MM.1S (cell line): ENCODE results near the gene MLIP.

ENCODE experiments used
- DNase-seq: peaks from one replicate; pipeline ENCODE4 v3.0.0-alpha.2; 2015
- H2AFZ ChIP-seq: fragments of 300-600 bp; sonication (generic); 2 replicates; pipeline ENCODE4 v1.6.0; 2016; ENCODE audit warnings: antibody characterized with exemption, low read length
- H3F3A ChIP-seq: fragments of 300-600 bp; sonication (generic); 2 replicates; pipeline ENCODE4 v1.6.1; 2016; ENCODE audit warnings: mild to moderate bottlenecking, antibody characterized with exemption, low read length, moderate library complexity, mixed read lengths; ENCODE audit not compliant: insufficient read depth
- H3K27ac ChIP-seq: fragments of 300-600 bp; sonication (generic); 2 replicates; pipeline ENCODE4 v1.5.1; 2016; ENCODE audit warnings: mild to moderate bottlenecking, low read length
- H3K27me3 ChIP-seq: fragments of 300-600 bp; sonication (generic); replicated peaks from 2 replicates; pipeline ENCODE4 v1.6.0; 2016; ENCODE audit warnings: low read length; ENCODE audit not compliant: insufficient read depth
- H3K36me3 ChIP-seq: fragments of 300-600 bp; sonication (generic); replicated peaks from 2 replicates; pipeline ENCODE4 v1.6.1; 2016; ENCODE audit warnings: mild to moderate bottlenecking, low read length, mixed read lengths; ENCODE audit not compliant: insufficient read depth
- H3K4me1 ChIP-seq: fragments of 300-600 bp; sonication (generic); 2 replicates; pipeline ENCODE4 v1.6.1; 2016; ENCODE audit warnings: low read length, mixed read lengths
- H3K4me2 ChIP-seq: fragments of 300-600 bp; sonication (generic); 2 replicates; pipeline ENCODE4 v1.6.0; 2016; ENCODE audit warnings: low read depth, low read length
- H3K4me3 ChIP-seq: fragments of 300-600 bp; sonication (generic); 2 replicates; pipeline ENCODE4 v1.5.1; 2016; ENCODE audit warnings: low read length, mixed read lengths
- H3K79me2 ChIP-seq: fragments of 300-600 bp; sonication (generic); 2 replicates; pipeline ENCODE4 v1.6.1; 2016; ENCODE audit warnings: mixed run types, low read length, mixed read lengths
- H3K9ac ChIP-seq: fragments of 300-600 bp; sonication (generic); 2 replicates; pipeline ENCODE4 v1.6.1; 2016; ENCODE audit warnings: low read length, mixed read lengths
- H3K9me2 ChIP-seq: fragments of 300-600 bp; sonication (generic); replicated peaks from 2 replicates; pipeline ENCODE4 v1.6.1; 2016; ENCODE audit warnings: mild to moderate bottlenecking, low read length, mixed read lengths; ENCODE audit not compliant: insufficient read depth
- H3K9me3 ChIP-seq: fragments of 300-600 bp; sonication (generic); replicated peaks from 2 replicates; pipeline ENCODE4 v1.6.1; 2016; ENCODE audit warnings: mild to moderate bottlenecking, low read length, mixed read lengths; ENCODE audit not compliant: insufficient read depth
- H4K20me1 ChIP-seq: fragments of 300-600 bp; sonication (generic); 2 replicates; pipeline ENCODE4 v1.6.1; 2016; ENCODE audit warnings: mild to moderate bottlenecking, low read length, moderate library complexity, mixed read lengths; ENCODE audit not compliant: insufficient read depth
- EZH2 ChIP-seq: fragments of 300-600 bp; sonication (generic); optimal IDR thresholded peaks from 2 replicates; pipeline ENCODE3; 2017; ENCODE audit warnings: low read depth, mild to moderate bottlenecking, antibody characterized with exemption, low read length, mixed read lengths
- EZH2phosphoT487 ChIP-seq: fragments of 300-600 bp; sonication (generic); IDR thresholded peaks from 2 replicates; pipeline ENCODE4 v1.6.1; 2018; ENCODE audit warnings: antibody characterized with exemption, low read length
- TF ChIP-seq, protein P1 (sequence below): fragments of 300-600 bp; sonication (generic); IDR thresholded peaks from 2 replicates; pipeline ENCODE4 v1.5.1; 2016; ENCODE audit warnings: antibody characterized with exemption, low read length, mixed read lengths

The MLIP gene

GRCh38 chr6:54083287-54083686, 28.0 kb upstream of the MLIP start:
- no peak overlapping the region for H2AFZ ChIP-seq
- H3K27me3 ChIP-seq: no peaks in the 10 kb centered on the region
- H4K20me1 ChIP-seq: no peaks in the 10 kb centered on the region
- H3F3A ChIP-seq: no peaks in the 10 kb centered on the region
- H3K9me2 ChIP-seq: no peaks in the 10 kb centered on the region
- no peak overlapping the region for H3K4me2 ChIP-seq
- no peaks in the 10 kb centered on the region for H3K36me3 ChIP-seq
- H3K9ac ChIP-seq: no peak overlapping the region
- no peaks in the 10 kb centered on the region for H3K9me3 ChIP-seq
- DNase-seq: no peak
- H3K79me2 ChIP-seq: no peaks in the 10 kb centered on the region
- no peaks in the 10 kb centered on the region for H3K4me1 ChIP-seq
- no peak overlapping the region for H3K27ac ChIP-seq
- no peak overlapping the region for H3K4me3 ChIP-seq
- TF ChIP-seq EZH2 (no peak), EZH2phosphoT487 (no peak)
- TF ChIP-seq, protein P1, sequence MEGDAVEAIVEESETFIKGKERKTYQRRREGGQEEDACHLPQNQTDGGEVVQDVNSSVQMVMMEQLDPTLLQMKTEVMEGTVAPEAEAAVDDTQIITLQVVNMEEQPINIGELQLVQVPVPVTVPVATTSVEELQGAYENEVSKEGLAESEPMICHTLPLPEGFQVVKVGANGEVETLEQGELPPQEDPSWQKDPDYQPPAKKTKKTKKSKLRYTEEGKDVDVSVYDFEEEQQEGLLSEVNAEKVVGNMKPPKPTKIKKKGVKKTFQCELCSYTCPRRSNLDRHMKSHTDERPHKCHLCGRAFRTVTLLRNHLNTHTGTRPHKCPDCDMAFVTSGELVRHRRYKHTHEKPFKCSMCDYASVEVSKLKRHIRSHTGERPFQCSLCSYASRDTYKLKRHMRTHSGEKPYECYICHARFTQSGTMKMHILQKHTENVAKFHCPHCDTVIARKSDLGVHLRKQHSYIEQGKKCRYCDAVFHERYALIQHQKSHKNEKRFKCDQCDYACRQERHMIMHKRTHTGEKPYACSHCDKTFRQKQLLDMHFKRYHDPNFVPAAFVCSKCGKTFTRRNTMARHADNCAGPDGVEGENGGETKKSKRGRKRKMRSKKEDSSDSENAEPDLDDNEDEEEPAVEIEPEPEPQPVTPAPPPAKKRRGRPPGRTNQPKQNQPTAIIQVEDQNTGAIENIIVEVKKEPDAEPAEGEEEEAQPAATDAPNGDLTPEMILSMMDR: no peak

GRCh38 chr6:54084231-54084630, 27.0 kb upstream of the MLIP start:
- Histone ChIP-seq H3K4me2 (no peak overlapping the region), H3K4me1 (no peaks in the 10 kb centered on the region), H3K9me3 (no peaks in the 10 kb centered on the region), H3K27ac (no peak overlapping the region), H2AFZ (no peak overlapping the region), H3K27me3 (no peaks in the 10 kb centered on the region), H3K36me3 (no peaks in the 10 kb centered on the region), H4K20me1 (no peaks in the 10 kb centered on the region), H3K9me2 (no peaks in the 10 kb centered on the region), H3K79me2 (no peaks in the 10 kb centered on the region), H3K4me3 (no peak overlapping the region), H3F3A (no peaks in the 10 kb centered on the region), H3K9ac (no peak overlapping the region)
- no peak for DNase-seq
- TF ChIP-seq, protein P1: no peak
- TF ChIP-seq EZH2 (no peak), EZH2phosphoT487 (no peak)

DNA sequence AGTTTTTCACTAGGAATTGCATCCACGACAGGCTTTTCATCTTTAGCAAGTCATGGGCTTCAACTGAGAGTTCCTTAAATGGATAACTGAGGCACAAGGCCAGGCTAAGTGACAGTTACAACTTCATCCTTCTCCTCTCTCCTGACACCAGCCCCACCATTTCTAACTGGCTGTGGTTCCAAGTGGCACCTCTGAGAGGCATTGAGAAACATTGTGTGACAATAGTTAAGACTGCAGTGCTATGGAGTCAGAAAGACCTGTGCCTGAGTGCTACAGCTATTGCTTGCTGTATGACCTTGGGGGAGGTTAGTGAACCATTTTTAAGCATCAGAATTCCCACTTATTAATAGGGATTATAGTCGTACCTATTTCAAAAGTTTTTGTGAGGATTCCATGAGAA, 26.2 kb upstream of the MLIP start:
- H3K4me2 ChIP-seq: no peak overlapping the region
- H3K36me3 ChIP-seq: no peaks in the 10 kb centered on the region
- H3K27me3 ChIP-seq: no peaks in the 10 kb centered on the region
- DNase-seq: no peak
- H3K79me2 ChIP-seq: no peaks in the 10 kb centered on the region
- H3K9me3 ChIP-seq: no peaks in the 10 kb centered on the region
- H3K9ac ChIP-seq: no peak overlapping the region
- no peak overlapping the region for H2AFZ ChIP-seq
- H3K27ac ChIP-seq: no peak overlapping the region
- no peaks in the 10 kb centered on the region for H3K4me1 ChIP-seq
- no peaks in the 10 kb centered on the region for H3F3A ChIP-seq
- no peak for TF ChIP-seq EZH2
- TF ChIP-seq, protein P1: no peak
- no peak for TF ChIP-seq EZH2phosphoT487
- H3K9me2 ChIP-seq: no peaks in the 10 kb centered on the region
- no peaks in the 10 kb centered on the region for H4K20me1 ChIP-seq
- H3K4me3 ChIP-seq: no peak overlapping the region

GRCh38 chr6:54085541-54085940, 25.7 kb upstream of the MLIP start:
- Histone ChIP-seq H3K27me3 (no peaks in the 10 kb centered on the region), H3K4me3 (no peak overlapping the region), H2AFZ (no peak overlapping the region), H3K27ac (no peak overlapping the region), H3K9me2 (no peaks in the 10 kb centered on the region), H3K9ac (no peak overlapping the region), H3K4me2 (no peak overlapping the region), H3K9me3 (no peaks in the 10 kb centered on the region), H3K36me3 (no peaks in the 10 kb centered on the region), H3K4me1 (no peaks in the 10 kb centered on the region), H4K20me1 (no peaks in the 10 kb centered on the region), H3F3A (no peaks in the 10 kb centered on the region), H3K79me2 (no peaks in the 10 kb centered on the region)
- no peak for DNase-seq
- TF ChIP-seq, protein P1: no peak
- no peak for TF ChIP-seq EZH2phosphoT487
- TF ChIP-seq EZH2: no peak
